Measurements from ENCODE around the gene GYPC. TPM values are rescaled to one million over a fixed set of nuclear protein-coding genes. Genes with fewer than 3 reads are reported as not detected.

Gene GYPC
- total RNA-seq, 4 donors from 2014 or later, result 4.1 to 55.7 (median 12.6) TPM

DNA sequence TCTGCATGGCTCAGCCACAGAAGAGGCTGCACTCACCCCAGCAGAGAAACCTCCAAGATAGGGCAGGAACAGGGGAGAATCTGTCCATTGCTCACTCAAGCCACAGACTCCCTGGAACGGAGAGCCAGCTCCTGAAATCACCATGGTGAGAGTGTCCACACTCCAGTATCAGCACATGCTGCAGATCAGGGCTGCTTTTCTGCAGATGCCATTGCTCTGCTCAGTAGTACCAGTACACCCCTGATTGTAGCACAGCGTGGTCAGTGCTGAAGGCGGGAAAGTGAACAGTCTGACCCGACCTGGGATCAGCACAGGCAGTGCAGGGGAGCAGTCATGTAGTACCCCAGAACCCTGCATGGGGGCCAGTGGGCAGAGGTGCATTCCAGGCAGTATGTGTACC, 73.9 kb downstream of the GYPC start:
- no peak overlapping the region for H3K27ac ChIP-seq
- DNase-seq, result no peak
- intact Hi-C loops (cut with DNase I), result no loop called here
- no peaks in the 10 kb centered on the region for H3K27me3 ChIP-seq
- H3K4me3 ChIP-seq, result no peak overlapping the region
- no peaks in the 10 kb centered on the region for H3K9me3 ChIP-seq
- H3K4me1 ChIP-seq, result no peaks in the 10 kb centered on the region
- no peaks in the 10 kb centered on the region for H3K36me3 ChIP-seq
- TF ChIP-seq, protein P1, sequence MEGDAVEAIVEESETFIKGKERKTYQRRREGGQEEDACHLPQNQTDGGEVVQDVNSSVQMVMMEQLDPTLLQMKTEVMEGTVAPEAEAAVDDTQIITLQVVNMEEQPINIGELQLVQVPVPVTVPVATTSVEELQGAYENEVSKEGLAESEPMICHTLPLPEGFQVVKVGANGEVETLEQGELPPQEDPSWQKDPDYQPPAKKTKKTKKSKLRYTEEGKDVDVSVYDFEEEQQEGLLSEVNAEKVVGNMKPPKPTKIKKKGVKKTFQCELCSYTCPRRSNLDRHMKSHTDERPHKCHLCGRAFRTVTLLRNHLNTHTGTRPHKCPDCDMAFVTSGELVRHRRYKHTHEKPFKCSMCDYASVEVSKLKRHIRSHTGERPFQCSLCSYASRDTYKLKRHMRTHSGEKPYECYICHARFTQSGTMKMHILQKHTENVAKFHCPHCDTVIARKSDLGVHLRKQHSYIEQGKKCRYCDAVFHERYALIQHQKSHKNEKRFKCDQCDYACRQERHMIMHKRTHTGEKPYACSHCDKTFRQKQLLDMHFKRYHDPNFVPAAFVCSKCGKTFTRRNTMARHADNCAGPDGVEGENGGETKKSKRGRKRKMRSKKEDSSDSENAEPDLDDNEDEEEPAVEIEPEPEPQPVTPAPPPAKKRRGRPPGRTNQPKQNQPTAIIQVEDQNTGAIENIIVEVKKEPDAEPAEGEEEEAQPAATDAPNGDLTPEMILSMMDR (IDR thresholded peaks at IDR 0.05), result no peak
- no peak for TF ChIP-seq POLR2A (IDR thresholded peaks at IDR 0.05)
- WGBS, 2 donors, result 57 to 81% methylated on average over 1 to 4 of the region's 4 CpGs

DNA sequence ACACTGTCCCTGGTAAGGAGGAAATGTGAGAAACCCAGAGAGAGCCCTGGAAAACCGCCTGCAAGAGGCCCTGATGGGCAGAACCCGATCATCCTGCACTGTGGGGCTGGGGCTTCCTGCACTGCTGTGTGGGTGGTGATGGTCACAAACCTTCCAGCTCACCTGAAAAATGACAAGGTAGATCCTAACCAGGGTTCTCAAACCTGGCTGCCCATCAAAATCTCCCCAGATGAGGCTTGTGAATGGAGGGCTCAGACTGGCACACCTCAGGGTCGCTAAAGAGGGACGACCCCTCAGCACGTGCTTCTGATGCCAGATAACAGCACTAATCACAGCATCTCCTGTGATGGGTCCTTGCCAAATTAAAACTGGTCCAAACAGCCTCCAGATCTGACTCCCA, 74.7 kb downstream of the GYPC start:
- no peak overlapping the region for H3K27ac ChIP-seq
- no peak for DNase-seq
- H3K4me1 ChIP-seq, result no peaks in the 10 kb centered on the region
- no peak overlapping the region for H3K4me3 ChIP-seq
- intact Hi-C loops (cut with DNase I), result no loop called here
- H3K27me3 ChIP-seq, result no peaks in the 10 kb centered on the region
- no peaks in the 10 kb centered on the region for H3K36me3 ChIP-seq
- WGBS, 2 donors, result 79% methylated on average over 3 to 5 of the region's 5 CpGs
- H3K9me3 ChIP-seq, result no peaks in the 10 kb centered on the region
- TF ChIP-seq POLR2A (IDR thresholded peaks at IDR 0.05), result no peak
- TF ChIP-seq, protein P1 (IDR thresholded peaks at IDR 0.05), result no peak

DNA sequence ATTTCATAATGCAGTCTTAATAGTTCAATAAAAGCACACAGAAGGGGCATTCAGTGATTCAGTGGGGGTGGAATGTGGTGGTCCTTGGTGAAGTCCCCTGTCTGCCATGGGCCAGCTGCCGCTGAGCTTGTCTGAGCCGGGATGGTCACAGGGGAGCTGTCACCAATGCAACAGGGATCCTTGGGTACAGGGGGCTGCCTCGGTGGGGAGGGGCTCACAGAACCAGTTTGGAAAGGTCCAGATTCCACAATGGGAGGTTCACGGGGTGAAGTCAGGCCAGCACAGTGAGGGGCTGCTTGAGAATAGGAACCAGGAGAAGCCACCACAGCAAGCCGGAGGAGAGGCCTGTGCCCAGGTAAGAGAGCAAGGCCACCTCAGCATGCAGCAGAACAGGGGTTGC, 75.4 kb downstream of the GYPC start:
- H3K9me3 ChIP-seq, result no peaks in the 10 kb centered on the region
- intact Hi-C loops (cut with DNase I), result no loop called here
- H3K4me3 ChIP-seq, result no peak overlapping the region
- DNase-seq, result no peak
- TF ChIP-seq, protein P1 (IDR thresholded peaks at IDR 0.05), result no peak
- TF ChIP-seq POLR2A (IDR thresholded peaks at IDR 0.05), result no peak
- no peaks in the 10 kb centered on the region for H3K27me3 ChIP-seq
- no peaks in the 10 kb centered on the region for H3K4me1 ChIP-seq
- H3K27ac ChIP-seq, result no peak overlapping the region
- H3K36me3 ChIP-seq, result no peaks in the 10 kb centered on the region
- WGBS, 2 donors, result 80 to 88% methylated on average over 1 of the region's 5 CpGs

DNA sequence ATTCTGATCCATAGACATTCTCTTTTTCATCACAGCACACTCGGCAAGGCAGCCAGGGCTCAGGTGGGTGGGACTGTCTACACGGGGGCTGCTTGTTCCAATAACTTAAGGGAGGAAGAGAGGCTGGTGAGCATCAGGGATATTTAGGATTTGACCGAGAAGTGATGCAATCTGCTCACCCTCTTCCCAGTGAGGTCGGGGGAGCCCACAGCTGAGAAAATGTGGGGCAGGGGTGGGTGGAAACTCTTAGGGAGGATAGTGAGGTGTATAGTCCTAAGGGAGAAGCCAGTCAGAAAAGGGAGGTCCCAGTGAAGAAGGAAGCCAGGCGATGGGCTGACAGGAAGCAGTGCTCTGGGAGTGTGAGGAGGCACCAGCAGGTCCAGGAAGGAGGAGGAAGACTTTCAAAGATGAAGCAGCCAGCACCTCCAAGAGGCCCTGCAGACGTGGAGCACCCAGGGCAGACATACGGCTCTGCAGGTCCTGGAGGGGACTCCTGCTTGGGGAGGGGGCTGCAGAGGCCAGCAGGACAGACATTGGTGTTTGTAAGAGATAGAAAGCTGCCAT, 76.8 kb downstream of the GYPC start:
- TF ChIP-seq POLR2A (IDR thresholded peaks at IDR 0.05), result no peak
- TF ChIP-seq, protein P1 (IDR thresholded peaks at IDR 0.05), result no peak
- Histone ChIP-seq H3K36me3 (no peaks in the 10 kb centered on the region), H3K27me3 (no peaks in the 10 kb centered on the region), H3K4me1 (no peaks in the 10 kb centered on the region), H3K4me3 (no peak overlapping the region), H3K27ac (no peak overlapping the region), H3K9me3 (no peaks in the 10 kb centered on the region)
- intact Hi-C loops (cut with DNase I), result no loop called here
- 63 to 69% methylated on average over 7 of the region's 7 CpGs for WGBS, 2 donors
- no peak for DNase-seq

DNA sequence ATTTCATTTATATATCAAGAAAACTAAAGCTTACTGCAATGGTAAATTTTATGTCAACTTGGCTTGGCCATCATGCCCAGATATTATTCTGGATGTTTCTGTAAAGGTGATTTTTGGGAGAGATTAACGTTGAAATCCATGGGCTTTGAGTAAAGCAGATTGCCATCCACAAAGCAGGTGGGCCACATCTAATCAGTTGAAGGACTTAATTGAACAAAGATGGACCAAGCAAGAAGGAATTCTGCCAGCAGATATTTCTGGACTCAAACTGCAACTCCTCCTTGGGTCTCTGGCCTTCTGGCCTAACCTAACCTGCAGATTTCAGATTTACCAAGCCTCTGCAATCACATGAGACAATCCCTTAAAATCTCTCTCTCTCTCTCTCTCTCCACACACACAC, 77.8 kb downstream of the GYPC start:
- intact Hi-C loops (cut with DNase I), result no loop called here
- Histone ChIP-seq H3K9me3 (no peaks in the 10 kb centered on the region), H3K36me3 (no peaks in the 10 kb centered on the region), H3K27ac (no peak overlapping the region), H3K4me1 (no peaks in the 10 kb centered on the region), H3K27me3 (no peaks in the 10 kb centered on the region), H3K4me3 (no peak overlapping the region)
- TF ChIP-seq, protein P1 (IDR thresholded peaks at IDR 0.05), result no peak
- TF ChIP-seq POLR2A (IDR thresholded peaks at IDR 0.05), result no peak
- DNase-seq, result no peak
- 80 to 83% methylated on average over 1 of the region's 1 CpG for WGBS, 2 donors
